ENCODE data around the gene AUNIP.

AUNIP gene

DNA sequence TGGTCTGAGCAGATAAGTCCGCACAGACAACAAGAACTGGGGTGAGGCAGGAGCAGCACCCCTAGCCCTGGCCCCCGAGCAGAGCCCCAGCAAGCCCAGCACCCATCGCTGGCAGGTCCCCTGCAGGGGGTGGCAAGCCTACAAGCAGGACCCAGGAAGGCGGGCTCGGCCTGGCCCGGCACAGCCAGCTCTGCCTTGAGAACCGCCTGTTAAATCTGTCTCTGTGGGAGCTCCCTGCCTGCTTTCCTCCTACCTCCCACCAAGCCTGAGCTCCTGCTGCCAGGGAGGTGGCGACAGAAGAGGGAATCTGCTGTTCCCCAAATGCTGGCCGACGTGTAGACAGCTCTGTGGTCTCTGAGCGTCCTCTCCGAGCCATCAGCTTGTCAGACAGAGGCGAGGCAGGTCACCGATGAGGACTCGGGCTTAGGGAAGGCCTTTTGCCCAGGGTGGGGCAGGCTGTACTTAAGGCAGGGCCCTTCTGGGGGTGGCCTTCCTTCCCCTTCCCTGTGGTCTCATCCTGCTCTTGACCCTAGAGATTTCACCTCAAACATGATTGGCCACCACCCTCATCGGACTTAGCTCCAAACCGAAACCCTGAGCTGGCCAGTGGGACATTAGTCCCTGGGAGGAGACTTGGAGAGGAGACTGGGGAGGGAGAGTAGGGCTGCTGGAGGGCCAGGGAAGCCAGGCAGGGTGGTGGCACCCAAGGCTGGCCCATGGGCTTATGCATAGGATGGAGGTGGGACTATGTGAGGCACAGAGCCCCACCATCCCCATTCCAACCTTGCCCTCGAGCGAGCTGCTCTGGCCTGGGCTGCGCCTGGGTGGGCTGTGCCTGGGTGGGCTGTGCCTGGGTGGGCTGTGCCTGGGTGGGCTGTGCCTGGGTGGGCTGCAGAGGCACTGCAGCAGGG lies 51.5 kb downstream of the AUNIP start:
- no peak for DNase-seq

- no peak for DNase-seq
Measured at GRCh38 chr1:25806418-25806817, 52.8 kb downstream of the AUNIP start.

- no peak for DNase-seq
Measured at GRCh38 chr1:25805863-25806225, 53.4 kb downstream of the AUNIP start.

GRCh38 chr1:25804964-25805862 lies 54.0 kb downstream of the AUNIP start:
- no peak for DNase-seq

DNA sequence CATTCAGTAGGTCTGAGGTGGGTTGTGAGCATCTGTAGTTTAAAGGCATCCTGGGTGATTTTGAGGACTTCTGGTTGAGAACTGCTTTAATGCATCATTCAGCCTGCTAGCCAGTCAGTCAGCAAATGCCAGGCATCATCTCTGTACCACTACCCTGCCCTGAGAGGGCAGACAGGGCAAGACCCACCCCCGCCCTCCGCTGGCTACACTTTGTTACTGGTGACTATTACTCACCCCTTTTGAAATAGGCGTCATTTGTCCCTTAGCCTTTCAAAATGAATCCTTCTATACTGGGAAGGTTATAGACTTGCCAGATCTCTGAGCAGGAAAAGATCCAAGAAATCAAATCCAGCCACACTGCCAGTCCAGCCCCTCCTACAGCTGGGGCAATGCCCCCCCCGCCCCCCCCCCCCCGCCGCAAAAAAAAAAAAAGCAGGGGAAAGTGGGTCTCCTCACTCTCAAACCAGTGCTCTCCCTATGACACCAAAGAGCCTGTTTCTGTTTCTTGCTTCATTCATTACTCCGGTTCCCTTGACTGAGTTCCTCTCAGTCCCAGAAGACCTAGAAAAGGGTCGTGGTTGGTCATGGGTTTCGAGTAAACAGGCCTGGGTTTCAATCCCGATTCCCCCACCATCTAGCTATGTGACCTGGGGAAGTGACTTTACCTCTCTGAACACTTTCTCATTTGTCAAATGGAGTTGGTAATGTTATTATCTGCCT lies 54.9 kb downstream of the AUNIP start:
- no peak for DNase-seq

GRCh38 chr1:25803368-25803767 lies 55.9 kb downstream of the AUNIP start:
- no peak for DNase-seq

- no peak for DNase-seq
Measured at GRCh38 chr1:25802915-25803314, 56.3 kb downstream of the AUNIP start.

GRCh38 chr1:25800703-25801377 lies 58.4 kb downstream of the AUNIP start:
- no peak for DNase-seq

DNA sequence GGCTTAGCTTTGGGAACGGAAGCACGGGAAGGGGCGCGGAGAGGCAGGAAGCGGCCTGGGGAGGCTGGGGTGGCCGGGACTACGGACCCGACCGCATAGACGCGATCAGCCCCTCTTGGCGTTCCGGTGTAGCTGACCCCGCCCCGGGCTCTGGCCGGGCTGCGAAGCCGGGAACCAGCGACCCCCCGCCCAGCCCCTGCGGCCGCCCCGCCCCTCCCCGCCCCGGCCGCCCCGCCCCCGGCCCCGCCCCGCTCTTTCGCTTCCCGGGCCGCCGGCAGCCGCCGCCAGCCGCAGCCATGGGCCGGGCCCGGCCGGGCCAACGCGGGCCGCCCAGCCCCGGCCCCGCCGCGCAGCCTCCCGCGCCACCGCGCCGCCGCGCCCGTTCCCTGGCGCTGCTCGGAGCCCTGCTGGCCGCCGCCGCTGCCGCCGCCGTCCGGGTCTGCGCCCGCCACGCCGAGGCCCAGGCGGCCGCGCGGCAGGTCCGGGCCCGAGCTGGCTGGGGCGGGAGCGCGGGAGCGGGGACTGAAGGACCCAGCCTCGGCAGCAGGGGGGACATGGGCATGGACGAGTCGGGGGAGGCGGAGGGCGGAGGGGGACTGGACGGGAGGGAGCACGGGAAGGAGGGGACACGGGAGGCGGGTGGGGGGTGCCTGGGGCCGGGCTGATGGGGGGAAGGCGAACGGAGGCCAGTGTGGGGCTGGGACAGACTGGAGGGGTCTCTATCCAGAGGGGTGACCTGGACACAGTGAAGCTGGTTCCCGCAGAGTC lies 59.1 kb downstream of the AUNIP start, which contains the start of gene SELENON:
Gene SELENON, plus strand, starts transcription at position 259 of the 768 bp plus-strand sequence. Its CDS starts 38 bp downstream, at position 297.
- DNase-seq = peak; percentile 48

- DNase-seq = no peak
Measured at GRCh38 chr1:25799352-25799934, 59.8 kb downstream of the AUNIP start.

DNA sequence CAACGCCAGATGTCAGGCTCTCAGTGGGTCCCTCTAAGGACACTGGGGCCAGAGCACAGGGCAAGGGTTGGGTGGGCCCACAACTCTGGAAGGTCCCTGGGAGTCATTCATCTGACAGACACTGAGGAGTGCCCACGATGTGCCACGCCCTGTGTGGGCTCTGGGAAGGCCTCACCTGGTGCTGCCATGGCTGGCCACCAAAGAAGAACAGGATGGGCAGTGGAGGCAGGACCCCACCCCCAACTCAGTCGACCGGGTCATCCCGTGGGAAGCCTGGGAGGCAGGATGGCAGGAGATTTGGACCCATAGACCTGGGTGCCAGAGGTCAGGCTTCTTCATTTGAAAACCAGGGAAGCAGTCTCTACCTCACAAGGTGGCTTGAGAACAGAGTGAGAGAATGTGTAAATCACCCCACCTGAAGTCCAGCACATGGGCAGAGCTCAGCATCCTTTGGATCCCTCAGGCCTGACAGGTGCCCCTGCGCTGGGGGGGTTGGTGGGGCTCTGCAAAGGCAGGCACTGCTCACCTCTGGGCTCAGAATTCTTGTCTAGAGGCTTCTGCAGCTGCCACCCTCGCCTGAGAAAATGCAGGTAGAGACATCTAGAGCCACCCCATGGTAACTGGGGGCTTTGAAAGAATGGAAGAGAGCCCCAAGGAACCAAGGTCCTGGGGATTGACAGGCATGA lies 60.4 kb downstream of the AUNIP start:
- DNase-seq = no peak

GRCh38 chr1:25797939-25798338 lies 61.3 kb downstream of the AUNIP start:
- DNase-seq = peak; percentile 38

GRCh38 chr1:25796811-25797458 lies 62.3 kb downstream of the AUNIP start:
- peak; percentile 83 for DNase-seq

DNA sequence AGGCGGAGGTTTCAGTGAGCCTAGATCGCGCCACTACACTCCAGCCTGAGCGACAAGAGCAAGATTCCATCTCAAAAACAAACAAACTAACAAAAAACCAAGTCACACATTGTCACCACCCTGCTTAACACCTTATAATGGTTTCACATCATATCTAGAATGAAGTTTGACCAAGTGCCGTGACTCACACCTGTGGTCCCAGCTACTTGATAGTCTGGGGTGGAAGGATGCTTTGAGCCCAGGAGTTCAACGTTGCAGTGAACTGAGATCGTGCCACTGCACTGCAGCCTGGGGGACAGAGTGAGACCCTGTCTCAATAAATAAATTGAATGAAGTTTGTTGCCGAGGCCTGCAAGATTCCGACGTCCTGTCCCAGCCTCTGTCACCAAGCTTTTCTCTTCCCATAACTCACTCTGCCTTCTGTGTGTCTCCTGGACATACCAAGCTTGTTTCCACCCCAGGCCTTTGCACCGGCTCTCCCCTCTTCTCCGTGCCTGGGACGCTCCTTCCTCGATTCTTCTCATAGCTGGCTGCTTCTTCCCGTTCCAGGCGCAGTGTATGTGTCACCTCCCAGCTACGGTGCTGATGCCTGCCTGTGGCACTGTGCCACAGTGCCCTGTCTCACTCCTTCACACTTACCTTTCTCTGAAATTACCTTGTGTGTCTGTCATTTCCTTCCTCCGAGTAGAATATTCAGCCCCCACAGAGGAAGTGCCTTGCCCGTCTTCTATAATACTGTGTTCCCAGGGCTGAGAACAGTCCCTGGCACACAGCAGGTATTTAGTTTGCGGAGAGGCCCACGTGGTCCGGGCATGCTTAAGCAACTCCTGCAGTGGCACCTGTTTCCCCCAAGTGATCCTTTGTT lies 63.1 kb downstream of the AUNIP start:
- peak; percentile 59 for DNase-seq

- DNase-seq = no peak
Measured at GRCh38 chr1:25795211-25795610, 64.0 kb downstream of the AUNIP start.

DNA sequence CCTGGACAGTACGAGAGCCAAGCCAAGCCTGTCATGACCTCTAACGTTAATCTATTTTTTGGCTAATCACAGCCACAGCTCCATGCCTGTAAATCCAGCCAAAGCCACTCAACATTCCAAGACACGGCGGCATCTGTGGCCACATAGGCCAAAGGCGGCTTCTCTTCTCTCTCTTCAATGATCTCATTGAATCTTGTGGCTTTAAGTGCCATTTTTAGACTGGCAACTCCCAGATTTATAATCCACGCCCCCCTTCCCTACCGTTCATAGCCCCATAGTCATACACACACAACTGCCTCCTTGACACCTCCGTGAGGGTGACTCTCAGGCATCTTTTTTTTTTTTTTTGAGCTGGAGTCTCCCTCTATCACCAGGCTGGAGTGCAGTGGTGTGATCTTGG lies 64.9 kb downstream of the AUNIP start:
- no peak for DNase-seq

GRCh38 chr1:25793585-25794170 lies 65.6 kb downstream of the AUNIP start:
- DNase-seq = no peak

- DNase-seq = no peak
Measured at GRCh38 chr1:25792115-25792514, 67.1 kb downstream of the AUNIP start.

- no peak for DNase-seq
Measured at GRCh38 chr1:25790472-25790871, 68.8 kb downstream of the AUNIP start.
